Upper lobe of right lung (tissue), 1 donor: ENCODE data around the gene DZIP1. TPM values are rescaled to one million over a fixed set of nuclear protein-coding genes. Genes with fewer than 3 reads are reported as not detected.
A peak's percentile ranks its signal among the peaks of the same experiment; 100 is the strongest.

Experiments used
- ATAC-seq: fragments of 200-7000 bp; cut with Tn5 transposase; one replicate; pipeline ENCODE4 v1.9.1; 2020; ENCODE audit warnings: mild to moderate bottlenecking, moderate library complexity
- DNase-seq: peaks from one replicate; pipeline ENCODE4 v3.0.0-alpha.2; 2020
- H3K27ac ChIP-seq: fragments of 200-600 bp; one replicate; pipeline ENCODE4 v1.8.0; 2022
- H3K27me3 ChIP-seq: fragments of 200-600 bp; one replicate; pipeline ENCODE4 v1.8.0; 2022; ENCODE audit warnings: mild to moderate bottlenecking
- H3K36me3 ChIP-seq: fragments of 200-600 bp; one replicate; pipeline ENCODE4 v1.8.0; 2022
- H3K4me1 ChIP-seq: fragments of 200-600 bp; one replicate; pipeline ENCODE4 v1.8.0; 2022
- H3K4me3 ChIP-seq: fragments of 200-600 bp; one replicate; pipeline ENCODE4 v1.8.0; 2022; ENCODE audit warnings: mild to moderate bottlenecking
- H3K9me3 ChIP-seq: fragments of 200-600 bp; one replicate; pipeline ENCODE4 v1.8.0; 2022
- intact Hi-C: fragments of 100-400 bp; cut with DNase I; formaldehyde crosslinking; loops from one replicate; pipeline ENCODE4 v1.11.0; 2022
- total RNA-seq: library from RNA; stranded (reverse); fragmentation: NEBNext Ultra II Directional; extraction: Animal tissue kit (Norgen Biotek cat#: 25700); gene quantifications from one replicate; pipeline ENCODE4 v1.2.1, GENCODE V29; 2021
- TF ChIP-seq, protein P1 (sequence below): fragments of 200-600 bp; IDR thresholded peaks from one replicate; pipeline ENCODE4 v1.8.0; 2022; ENCODE audit warnings: antibody characterized with exemption
- donor health status: DM: no; HTN: yes; CAD: no; lungs with severe emphysema.

The DZIP1 gene
- total RNA-seq, 1 donor from 2014 or later = 7.1 TPM

DNA sequence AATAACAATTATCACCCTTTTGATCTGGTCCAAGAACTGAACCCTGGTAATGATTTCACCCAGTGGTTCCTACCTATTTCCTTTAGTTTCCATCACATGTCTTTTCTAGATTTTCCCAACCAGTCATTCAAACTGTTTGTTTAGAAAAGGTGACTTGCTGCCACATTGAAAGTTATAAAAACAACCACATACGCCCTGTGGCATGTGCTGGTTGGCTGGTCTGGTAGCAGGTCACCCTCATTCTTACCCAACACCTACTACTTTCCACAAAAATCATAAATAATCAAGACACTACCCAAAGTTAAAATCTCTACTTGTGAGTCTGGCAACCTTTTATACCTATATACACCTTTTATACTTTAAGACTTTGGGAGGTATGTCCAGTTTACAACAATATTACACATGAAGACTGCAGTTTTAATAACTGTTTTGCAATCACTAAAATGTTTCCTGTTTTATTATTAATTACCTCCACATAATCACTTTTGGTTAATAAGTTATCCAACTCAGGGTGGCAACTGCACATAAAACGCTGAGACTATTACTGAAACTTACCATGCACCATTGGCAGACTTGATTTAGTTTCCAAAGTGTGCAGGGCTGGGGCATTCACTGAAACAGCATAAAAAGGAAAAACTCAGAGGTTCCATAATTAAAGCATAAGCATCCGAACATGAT is 38.9 kb downstream of the DZIP1 start:
- intact Hi-C loops = no loop called here
- Histone ChIP-seq H3K27ac (no peak overlapping the region), H3K4me1 (peaks cover 7% of the 10 kb centered on the region), H3K36me3 (no peaks in the 10 kb centered on the region), H3K27me3 (no peaks in the 10 kb centered on the region), H3K4me3 (no peak overlapping the region), H3K9me3 (no peaks in the 10 kb centered on the region)
- TF ChIP-seq, protein P1, sequence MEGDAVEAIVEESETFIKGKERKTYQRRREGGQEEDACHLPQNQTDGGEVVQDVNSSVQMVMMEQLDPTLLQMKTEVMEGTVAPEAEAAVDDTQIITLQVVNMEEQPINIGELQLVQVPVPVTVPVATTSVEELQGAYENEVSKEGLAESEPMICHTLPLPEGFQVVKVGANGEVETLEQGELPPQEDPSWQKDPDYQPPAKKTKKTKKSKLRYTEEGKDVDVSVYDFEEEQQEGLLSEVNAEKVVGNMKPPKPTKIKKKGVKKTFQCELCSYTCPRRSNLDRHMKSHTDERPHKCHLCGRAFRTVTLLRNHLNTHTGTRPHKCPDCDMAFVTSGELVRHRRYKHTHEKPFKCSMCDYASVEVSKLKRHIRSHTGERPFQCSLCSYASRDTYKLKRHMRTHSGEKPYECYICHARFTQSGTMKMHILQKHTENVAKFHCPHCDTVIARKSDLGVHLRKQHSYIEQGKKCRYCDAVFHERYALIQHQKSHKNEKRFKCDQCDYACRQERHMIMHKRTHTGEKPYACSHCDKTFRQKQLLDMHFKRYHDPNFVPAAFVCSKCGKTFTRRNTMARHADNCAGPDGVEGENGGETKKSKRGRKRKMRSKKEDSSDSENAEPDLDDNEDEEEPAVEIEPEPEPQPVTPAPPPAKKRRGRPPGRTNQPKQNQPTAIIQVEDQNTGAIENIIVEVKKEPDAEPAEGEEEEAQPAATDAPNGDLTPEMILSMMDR = no peak
- ATAC-seq = no peak
- DNase-seq = no peak

DNA sequence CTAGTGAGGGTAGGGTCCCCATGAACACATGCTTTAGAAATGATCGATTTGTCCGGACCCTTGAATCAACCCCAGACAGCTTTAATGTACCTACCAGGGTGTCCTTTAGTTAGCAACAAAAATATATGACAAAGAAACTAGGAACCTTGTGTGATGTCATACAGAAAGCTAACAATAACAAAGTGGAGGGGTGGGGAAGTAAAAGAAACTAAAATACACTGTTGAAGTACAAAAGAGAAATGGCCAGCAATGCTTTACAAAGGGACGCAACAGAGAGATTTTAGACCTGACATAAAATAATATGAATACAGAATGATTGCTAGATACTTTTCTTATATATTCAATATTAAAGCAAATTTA is 40.0 kb downstream of the DZIP1 start:
- TF ChIP-seq, protein P1 = no peak
- H3K36me3 ChIP-seq = no peaks in the 10 kb centered on the region
- no peak overlapping the region for H3K27ac ChIP-seq
- no peaks in the 10 kb centered on the region for H3K9me3 ChIP-seq
- H3K4me3 ChIP-seq = no peak overlapping the region
- intact Hi-C loops = no loop called here
- no peak for ATAC-seq
- H3K4me1 ChIP-seq = peaks cover 7% of the 10 kb centered on the region
- no peaks in the 10 kb centered on the region for H3K27me3 ChIP-seq
- DNase-seq = no peak

DNA sequence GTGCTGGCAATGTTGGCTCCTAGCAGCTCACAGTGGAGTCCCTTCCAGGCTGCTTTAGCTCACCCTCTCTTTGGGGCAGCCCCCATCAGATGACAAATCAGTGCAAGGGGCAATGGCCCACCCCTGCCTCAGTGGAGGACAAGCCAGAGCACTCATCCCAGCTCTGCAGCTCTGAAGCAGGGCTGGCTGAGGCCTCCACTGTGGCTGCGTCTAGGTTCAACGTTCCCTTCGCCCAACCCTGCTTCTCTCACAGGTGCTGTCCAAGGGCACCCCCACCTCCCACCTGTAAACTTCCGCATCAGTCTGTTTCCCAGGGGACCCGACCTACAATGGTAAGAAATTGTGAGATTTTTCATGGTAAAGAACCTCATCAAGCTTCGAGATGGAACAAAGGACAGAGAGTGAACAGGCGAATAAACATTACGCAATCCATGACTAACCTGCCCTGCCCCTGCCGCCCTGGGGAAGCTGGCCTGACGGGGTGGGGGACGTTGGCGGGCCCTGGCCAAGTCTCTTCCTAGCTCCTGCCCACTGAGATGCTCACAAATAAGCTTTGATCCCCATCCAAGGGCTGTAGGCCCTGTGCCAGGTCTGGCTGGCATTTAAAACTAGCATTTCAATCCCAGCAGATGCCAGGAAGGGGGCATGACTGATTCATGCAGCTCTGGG is 40.5 kb downstream of the DZIP1 start:
- Histone ChIP-seq H3K27ac (no peak overlapping the region), H3K36me3 (no peaks in the 10 kb centered on the region), H3K4me3 (no peak overlapping the region), H3K27me3 (no peaks in the 10 kb centered on the region), H3K9me3 (no peaks in the 10 kb centered on the region), H3K4me1 (peaks cover 7% of the 10 kb centered on the region)
- TF ChIP-seq, protein P1 = no peak
- peak; percentile 70 for DNase-seq
- peak; percentile 76 for ATAC-seq
- intact Hi-C loops = no loop called here

DNA sequence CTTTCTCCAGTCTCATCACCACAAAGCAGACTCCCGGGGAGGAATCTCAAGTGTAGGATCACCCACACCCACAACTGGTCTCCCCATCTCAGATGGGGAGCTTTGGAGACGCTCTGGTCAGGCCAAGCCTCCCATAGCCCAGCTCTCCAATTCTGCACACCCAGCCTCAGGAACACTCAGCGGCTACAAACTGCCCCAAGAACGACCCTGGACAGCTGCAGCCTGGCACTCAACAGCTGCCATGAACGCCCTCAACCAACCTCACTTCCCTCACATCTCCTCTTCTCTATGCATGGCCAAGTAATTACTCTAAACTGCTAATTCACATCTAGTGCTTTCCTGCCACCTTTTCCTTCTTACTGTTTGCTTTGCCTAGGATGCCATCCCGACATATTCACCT is 42.6 kb downstream of the DZIP1 start:
- intact Hi-C loops = no loop called here
- TF ChIP-seq, protein P1 = no peak
- DNase-seq = no peak
- Histone ChIP-seq H3K4me3 (no peak overlapping the region), H3K36me3 (no peaks in the 10 kb centered on the region), H3K9me3 (no peaks in the 10 kb centered on the region), H3K4me1 (no peaks in the 10 kb centered on the region), H3K27ac (no peak overlapping the region), H3K27me3 (no peaks in the 10 kb centered on the region)
- no peak for ATAC-seq

DNA sequence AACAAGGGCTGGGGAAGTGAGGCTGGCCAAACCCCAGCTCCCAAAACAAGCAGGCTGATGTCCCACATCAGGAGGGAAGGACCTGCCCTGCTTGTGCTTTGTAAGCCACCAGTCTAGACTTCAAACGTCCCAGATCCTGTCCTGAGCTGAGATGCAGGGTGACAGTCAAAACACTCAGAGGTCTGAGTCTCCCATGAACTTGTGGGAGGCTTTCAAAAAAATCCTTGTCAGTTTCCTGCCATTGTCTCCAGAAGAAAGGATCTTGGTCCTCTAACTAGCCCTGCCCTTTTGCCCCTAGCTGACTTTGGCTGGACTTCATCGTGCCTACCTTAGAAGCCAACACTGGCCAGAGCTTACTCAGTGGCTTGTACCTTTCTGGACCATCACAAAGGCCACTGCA is 43.3 kb downstream of the DZIP1 start:
- Histone ChIP-seq H3K27ac (no peak overlapping the region), H3K9me3 (no peaks in the 10 kb centered on the region), H3K4me1 (no peaks in the 10 kb centered on the region), H3K27me3 (no peaks in the 10 kb centered on the region), H3K36me3 (no peaks in the 10 kb centered on the region), H3K4me3 (no peak overlapping the region)
- no peak for DNase-seq
- intact Hi-C loops = no loop called here
- TF ChIP-seq, protein P1 = no peak
- ATAC-seq = no peak
